Sigmoid colon (tissue), 7 donors: ENCODE results near the gene RPS27L. TPM values are rescaled to one million over a fixed set of nuclear protein-coding genes. Genes with fewer than 3 reads are reported as not detected.

Experiments
- DNase-seq: peaks from one replicate; pipeline ENCODE4 v3.0.0-alpha.2; 2019
- H3K27ac ChIP-seq, 4 donors: fragments of 200-600 bp; sonication (generic); one replicate each; pipeline ENCODE4 v1.5.1; 2016 to 2019; ENCODE audit warnings: mild to moderate bottlenecking in 1 of 4
- H3K27me3 ChIP-seq, 3 donors: fragments of 200-600 bp; sonication (generic); one replicate each; pipeline ENCODE4 v1.5.1; 2019; ENCODE audit warnings: mild to moderate bottlenecking in 1 of 3
- H3K36me3 ChIP-seq, 4 donors: fragments of 200-600 bp; sonication (generic); one replicate each; pipeline ENCODE4 v1.5.1; 2016 to 2019
- H3K4me1 ChIP-seq, 4 donors: fragments of 200-600 bp; sonication (generic); one replicate each; pipeline ENCODE4 v1.5.1; 2017 to 2019
- H3K4me3 ChIP-seq, 4 donors: fragments of 200-600 bp; sonication (generic); one replicate each; pipeline ENCODE4 v1.5.1; 2017 to 2019; ENCODE audit warnings: mild to moderate bottlenecking in 2 of 4, moderate library complexity in 1 of 4
- H3K9me3 ChIP-seq, 4 donors: fragments of 200-600 bp in 3 of 4; sonication (generic) in 3 of 4; one replicate each; pipeline versions ENCODE4 v1.5.1 to v1.6.1; 2013 to 2019
- EP300 ChIP-seq, 4 donors: sonication (generic); formaldehyde crosslinking; IDR thresholded peaks; one replicate each; pipeline ENCODE4 v1.6.1; 2017; ENCODE audit warnings: antibody characterized with exemption in 4 of 4
- POLR2A ChIP-seq, 2 donors: fragments of 450-650 bp; IDR thresholded peaks; one replicate each; pipeline ENCODE4 v1.6.1; 2016; ENCODE audit warnings: antibody characterized with exemption in 2 of 2, mild to moderate bottlenecking in 2 of 2, moderate library complexity in 2 of 2
- POLR2AphosphoS5 ChIP-seq, 4 donors: sonication (generic); formaldehyde crosslinking; IDR thresholded peaks; one replicate each; pipeline ENCODE4 v1.6.1; 2017; ENCODE audit warnings: antibody characterized with exemption in 4 of 4
- WGBS, 2 donors: extraction: QIAGEN DNeasy Blood & Tissue Kit; methylation state at CpG; one replicate each; pipeline ENCODE4 v1.1.7; 2013; 5-methylcytosine and 5-hydroxymethylcytosine counted together
- intact Hi-C: fragments of 100-400 bp; cut with DNase I; formaldehyde crosslinking; loops from one replicate; pipeline ENCODE4 v1.15.1; 2023
- polyA plus RNA-seq, 3 donors: library from polyadenylated mRNA; stranded (reverse); fragments of 200-250 nt; gene quantifications; one replicate each; pipeline ENCODE4 v1.2.3, GENCODE V29; 2013
- total RNA-seq, 4 donors: library from RNA; depleted of rRNA; stranded (reverse); fragments of >200 nt; gene quantifications; one replicate each; pipeline ENCODE4 v1.1.0, GENCODE V29; 2016
- TF ChIP-seq, protein P1 (sequence below), 4 experiments: fragments of 450-650 bp in 3 of 4; fragments of 200-600 bp in 1 of 4; IDR thresholded peaks; one replicate each; pipeline ENCODE4 v1.5.1; 2016 to 2019; ENCODE audit warnings: antibody characterized with exemption in 4 of 4, mild to moderate bottlenecking in 3 of 4, moderate library complexity in 2 of 4
- donor health status: healthy with polysubstance abuse.
- donor health status: Bipolar disorder and iron deficiency.
- donor health status: healthy.

The RPS27L gene
- total and polyA plus RNA-seq, 7 donors, result 63.3 to 417 (median 194) TPM

DNA sequence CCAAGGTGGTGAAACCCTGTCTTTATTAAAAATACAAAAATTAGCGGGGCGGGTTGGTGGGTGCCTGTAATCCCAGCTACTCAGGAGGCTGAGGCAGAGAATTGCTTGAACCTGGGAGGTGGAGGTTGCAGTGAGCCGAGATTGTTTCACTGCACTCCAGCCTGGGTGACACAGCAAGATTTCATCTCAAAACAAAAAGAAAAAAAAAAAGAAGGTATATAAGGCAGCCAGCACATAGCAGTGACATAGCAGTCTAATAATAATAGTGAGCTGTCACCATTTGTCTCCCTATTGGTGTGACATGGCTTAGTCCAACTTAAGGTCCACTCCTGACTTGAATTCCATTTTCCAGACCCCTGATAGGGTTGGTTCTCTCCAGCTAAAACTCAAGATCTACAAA is 44.4 kb downstream of the RPS27L start:
- Histone ChIP-seq H3K4me1 (peaks cover 0 to 10% (median 8%) of the 10 kb centered on the region in 4 donors), H3K36me3 (no peaks in the 10 kb centered on the region), H3K4me3 (no peak overlapping the region), H3K9me3 (no peaks in the 10 kb centered on the region), H3K27ac (no peak overlapping the region), H3K27me3 (no peaks in the 10 kb centered on the region)
- TF ChIP-seq POLR2A (IDR thresholded peaks at IDR 0.05), result no peak
- TF ChIP-seq POLR2AphosphoS5 (IDR thresholded peaks at IDR 0.05), result no peak
- no peak for TF ChIP-seq EP300 (IDR thresholded peaks at IDR 0.05)
- TF ChIP-seq, protein P1, sequence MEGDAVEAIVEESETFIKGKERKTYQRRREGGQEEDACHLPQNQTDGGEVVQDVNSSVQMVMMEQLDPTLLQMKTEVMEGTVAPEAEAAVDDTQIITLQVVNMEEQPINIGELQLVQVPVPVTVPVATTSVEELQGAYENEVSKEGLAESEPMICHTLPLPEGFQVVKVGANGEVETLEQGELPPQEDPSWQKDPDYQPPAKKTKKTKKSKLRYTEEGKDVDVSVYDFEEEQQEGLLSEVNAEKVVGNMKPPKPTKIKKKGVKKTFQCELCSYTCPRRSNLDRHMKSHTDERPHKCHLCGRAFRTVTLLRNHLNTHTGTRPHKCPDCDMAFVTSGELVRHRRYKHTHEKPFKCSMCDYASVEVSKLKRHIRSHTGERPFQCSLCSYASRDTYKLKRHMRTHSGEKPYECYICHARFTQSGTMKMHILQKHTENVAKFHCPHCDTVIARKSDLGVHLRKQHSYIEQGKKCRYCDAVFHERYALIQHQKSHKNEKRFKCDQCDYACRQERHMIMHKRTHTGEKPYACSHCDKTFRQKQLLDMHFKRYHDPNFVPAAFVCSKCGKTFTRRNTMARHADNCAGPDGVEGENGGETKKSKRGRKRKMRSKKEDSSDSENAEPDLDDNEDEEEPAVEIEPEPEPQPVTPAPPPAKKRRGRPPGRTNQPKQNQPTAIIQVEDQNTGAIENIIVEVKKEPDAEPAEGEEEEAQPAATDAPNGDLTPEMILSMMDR (IDR thresholded peaks at IDR 0.05), result no peak
- intact Hi-C loops, result no loop called here
- DNase-seq, result no peak
- WGBS, 2 donors, result 93 to 95% methylated on average over 3 of the region's 3 CpGs

DNA sequence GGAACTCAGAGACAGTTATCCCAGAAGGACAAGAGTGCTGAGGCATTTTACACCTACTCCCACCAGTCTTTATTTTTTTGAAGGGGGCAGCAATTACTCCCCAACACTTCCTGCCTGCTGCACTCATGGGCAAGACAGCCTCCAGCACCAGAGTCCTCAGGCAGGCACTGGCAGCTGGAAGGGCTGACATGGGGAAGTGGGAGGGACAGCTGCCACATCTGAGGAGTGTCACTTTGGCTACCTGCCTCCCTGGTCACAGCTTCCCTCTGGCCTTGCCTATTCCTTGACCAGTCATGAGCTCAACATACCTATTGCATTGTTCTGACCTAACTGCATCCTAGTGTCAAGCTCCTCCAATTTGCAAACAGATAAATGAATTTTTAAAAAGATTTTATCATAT is 45.8 kb downstream of the RPS27L start:
- peaks cover 0 to 19% (median 15%) of the 10 kb centered on the region in 4 donors for H3K4me1 ChIP-seq
- no peaks in the 10 kb centered on the region for H3K36me3 ChIP-seq
- H3K4me3 ChIP-seq, result no peak overlapping the region
- no peaks in the 10 kb centered on the region for H3K9me3 ChIP-seq
- H3K27me3 ChIP-seq, result no peaks in the 10 kb centered on the region
- intact Hi-C loops, result no loop called here
- H3K27ac ChIP-seq, result no peak overlapping the region
- TF ChIP-seq POLR2A (IDR thresholded peaks at IDR 0.05), result no peak
- no peak for TF ChIP-seq POLR2AphosphoS5 (IDR thresholded peaks at IDR 0.05)
- TF ChIP-seq EP300 (IDR thresholded peaks at IDR 0.05), result no peak
- TF ChIP-seq, protein P1 (IDR thresholded peaks at IDR 0.05), result no peak
- no peak for DNase-seq

DNA sequence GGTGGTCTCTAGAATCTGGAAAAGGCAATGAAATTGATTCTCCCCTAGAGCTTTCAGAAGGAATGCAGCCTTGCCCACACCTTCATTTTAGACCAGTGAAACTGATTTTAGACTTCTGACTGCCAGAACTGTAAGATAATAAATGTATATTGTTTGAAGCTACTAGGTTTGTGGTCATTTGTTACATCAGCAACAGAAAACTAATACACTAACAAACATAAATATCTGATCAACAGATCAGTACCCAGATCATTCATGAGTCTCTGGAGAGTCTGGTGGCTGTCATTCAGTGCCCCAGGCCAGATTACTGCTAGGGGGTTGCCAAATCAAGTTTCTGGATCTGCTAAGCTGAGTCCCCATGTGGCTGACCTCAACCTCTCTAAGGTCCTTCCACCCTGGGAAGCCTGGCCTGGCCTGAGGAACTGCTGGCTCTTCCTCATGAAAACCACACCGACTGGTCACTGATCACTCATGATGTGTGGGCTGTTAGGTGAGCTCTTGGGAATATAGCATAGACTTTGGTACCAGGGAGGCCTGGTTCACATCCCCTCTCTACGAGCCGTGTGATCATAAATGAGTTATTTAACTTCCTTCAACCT is 46.8 kb downstream of the RPS27L start:
- Histone ChIP-seq H3K4me3 (no peak overlapping the region), H3K27ac (no peak overlapping the region), H3K36me3 (no peaks in the 10 kb centered on the region), H3K9me3 (no peaks in the 10 kb centered on the region), H3K27me3 (no peaks in the 10 kb centered on the region), H3K4me1 (peaks cover 0 to 19% (median 15%) of the 10 kb centered on the region in 4 donors)
- TF ChIP-seq POLR2AphosphoS5 (IDR thresholded peaks at IDR 0.05) (no peak), EP300 (IDR thresholded peaks at IDR 0.05) (no peak), POLR2A (IDR thresholded peaks at IDR 0.05) (no peak)
- TF ChIP-seq, protein P1 (IDR thresholded peaks at IDR 0.05), result no peak
- intact Hi-C loops, result no loop called here
- DNase-seq, result no peak
- 88 to 92% methylated on average over 3 of the region's 3 CpGs for WGBS, 2 donors

DNA sequence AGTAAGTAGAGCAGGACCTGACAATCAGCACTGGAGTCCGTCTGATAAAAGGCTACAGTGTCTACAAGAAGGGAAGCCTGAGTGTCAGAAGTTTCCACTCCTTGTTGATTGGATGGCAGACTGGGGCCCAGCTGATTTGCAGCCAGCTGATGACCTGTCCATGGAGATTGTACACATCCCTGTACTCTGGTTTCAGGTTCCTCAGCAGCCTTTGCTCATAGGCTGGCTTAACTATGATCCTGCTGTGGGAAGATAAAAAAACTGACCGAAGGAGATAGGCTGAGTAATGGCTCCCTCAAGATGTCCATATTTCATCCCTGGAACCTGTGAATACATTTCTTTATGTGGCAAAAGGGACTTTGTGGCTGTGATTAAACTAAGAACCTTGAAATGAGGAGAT is 47.4 kb downstream of the RPS27L start:
- intact Hi-C loops, result no loop called here
- Histone ChIP-seq H3K4me1 (peaks cover 0 to 19% (median 15%) of the 10 kb centered on the region in 4 donors), H3K36me3 (no peaks in the 10 kb centered on the region), H3K27me3 (no peaks in the 10 kb centered on the region), H3K4me3 (no peak overlapping the region), H3K27ac (no peak overlapping the region), H3K9me3 (no peaks in the 10 kb centered on the region)
- no peak for DNase-seq
- 94 to 95% methylated on average over 2 of the region's 2 CpGs for WGBS, 2 donors
- TF ChIP-seq POLR2A (IDR thresholded peaks at IDR 0.05) (no peak), EP300 (IDR thresholded peaks at IDR 0.05) (no peak), POLR2AphosphoS5 (IDR thresholded peaks at IDR 0.05) (no peak)
- TF ChIP-seq, protein P1 (IDR thresholded peaks at IDR 0.05), result no peak

DNA sequence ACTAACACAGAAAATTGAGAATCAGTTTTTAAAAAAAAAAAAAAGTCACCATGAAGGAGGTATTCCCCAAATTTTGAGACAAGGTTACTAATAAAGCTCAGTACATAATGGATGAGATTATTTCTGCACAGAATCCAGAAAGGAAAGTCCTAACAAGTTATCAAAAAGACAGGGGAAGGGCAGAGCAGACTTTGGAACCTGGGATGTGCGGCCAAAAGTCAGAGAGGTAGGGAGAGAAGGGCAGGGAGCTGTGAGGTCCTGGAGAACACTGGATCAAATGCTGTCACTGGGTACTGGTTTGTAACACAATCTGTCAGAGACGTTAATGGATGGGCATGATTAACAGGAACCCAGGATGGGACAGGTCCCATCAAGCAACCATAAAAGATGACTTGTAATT is 47.8 kb downstream of the RPS27L start:
- H3K27ac ChIP-seq, result no peak overlapping the region
- H3K9me3 ChIP-seq, result no peaks in the 10 kb centered on the region
- H3K27me3 ChIP-seq, result no peaks in the 10 kb centered on the region
- no peak for DNase-seq
- 73 to 87% methylated on average over 2 of the region's 2 CpGs for WGBS, 2 donors
- no peak overlapping the region for H3K4me3 ChIP-seq
- H3K4me1 ChIP-seq, result peaks cover 0 to 19% (median 15%) of the 10 kb centered on the region in 4 donors
- TF ChIP-seq, protein P1 (IDR thresholded peaks at IDR 0.05), result no peak
- no peak for TF ChIP-seq EP300 (IDR thresholded peaks at IDR 0.05)
- no peak for TF ChIP-seq POLR2AphosphoS5 (IDR thresholded peaks at IDR 0.05)
- TF ChIP-seq POLR2A (IDR thresholded peaks at IDR 0.05), result no peak
- intact Hi-C loops, result no loop called here
- no peaks in the 10 kb centered on the region for H3K36me3 ChIP-seq
